Left forelimb (tissue), 1 donor: Measurements from ENCODE around the gene ASIP.
"Not testable (repeated sequence)": the region's sequence is repeated elsewhere in the genome, so short reads cannot be mapped to it uniquely, and the experiment has no call there.

ENCODE experiments used
- DNase-seq: peaks from one replicate; pipeline ENCODE4 v3.0.0-alpha.2; 2018; ENCODE audit warnings: low spot score

The ASIP gene

DNA sequence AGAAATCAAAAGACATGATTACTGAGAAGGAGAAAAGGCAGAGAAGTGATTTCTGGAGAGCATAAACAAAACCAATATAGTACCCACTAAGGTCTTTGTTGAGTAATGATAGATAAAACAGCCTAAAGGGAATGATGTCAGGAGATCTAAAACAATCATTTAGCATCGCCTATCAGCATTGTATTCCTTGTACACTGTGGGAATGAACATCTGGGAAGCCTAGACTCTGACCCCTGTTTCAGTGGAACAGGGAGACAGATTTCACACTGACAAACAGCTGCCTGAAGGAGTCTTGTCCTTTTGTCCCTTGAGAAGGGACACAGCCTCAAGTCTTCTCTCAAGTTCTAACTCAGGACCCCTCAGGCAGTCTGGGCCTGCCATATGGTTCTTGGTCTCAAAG lies 1.7 kb downstream of the ASIP start:
- no peak for DNase-seq

DNA sequence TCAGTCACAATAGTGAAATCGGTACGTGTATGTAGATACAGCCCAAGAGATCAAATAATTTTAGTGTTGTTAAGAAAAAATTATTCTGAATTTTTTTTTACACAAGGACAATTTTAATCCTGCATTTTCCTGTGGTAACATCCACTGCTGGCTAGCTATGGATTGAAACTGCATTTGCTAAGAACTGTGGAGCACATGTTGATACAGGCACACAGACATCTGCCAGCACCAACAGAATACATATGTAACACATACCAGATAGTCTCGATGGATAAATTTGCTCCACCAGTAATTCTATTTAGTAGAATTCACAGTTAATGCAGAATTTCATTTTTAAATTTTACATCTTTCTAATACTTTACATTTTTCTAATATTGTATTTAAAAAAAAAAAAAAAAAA lies 2.2 kb downstream of the ASIP start:
- no peak for DNase-seq

DNA sequence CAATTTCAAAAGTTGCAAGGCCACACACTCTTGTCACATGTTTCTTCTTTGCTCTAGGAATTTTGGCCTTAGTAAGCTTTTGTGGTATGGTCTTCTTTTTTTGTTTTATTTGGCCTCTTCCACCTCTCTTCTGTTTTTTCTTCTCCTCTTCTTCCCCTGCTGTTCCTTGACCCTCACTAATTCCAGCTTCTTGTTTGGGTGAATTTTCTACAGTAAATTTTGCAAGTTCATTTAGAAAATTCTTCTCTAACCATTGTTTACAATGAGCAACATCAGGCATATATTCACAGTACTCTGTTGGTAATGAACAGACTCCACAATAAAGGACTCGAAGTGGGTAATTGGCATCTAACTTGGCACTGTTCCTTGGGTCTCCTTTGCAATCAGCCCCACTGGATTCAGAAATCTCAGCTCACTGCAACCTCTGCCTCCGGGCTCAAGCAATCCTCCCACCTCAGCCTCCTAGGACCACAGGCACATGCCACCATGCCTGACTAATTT lies 5.0 kb downstream of the ASIP start:
- no peak for DNase-seq

DNA sequence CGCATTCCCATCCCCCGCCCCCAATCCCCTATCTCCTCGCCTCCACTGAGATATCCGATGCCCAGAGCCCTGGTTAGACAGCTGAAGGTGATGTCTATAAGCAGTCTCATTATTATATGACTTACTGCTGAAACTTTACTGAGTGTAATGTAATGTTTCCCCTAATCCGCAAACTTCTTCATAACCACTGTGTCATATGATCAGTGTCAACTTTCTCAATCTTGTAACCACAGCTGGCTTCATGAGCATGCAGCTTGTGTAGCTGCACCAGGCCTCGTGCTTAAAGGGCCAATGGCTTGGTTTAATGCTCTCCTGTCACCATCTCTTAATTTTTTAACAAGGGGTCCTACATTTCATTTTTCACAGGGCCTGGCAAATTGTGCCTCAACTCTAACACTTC lies 8.1 kb downstream of the ASIP start:
- DNase-seq = no peak

DNA sequence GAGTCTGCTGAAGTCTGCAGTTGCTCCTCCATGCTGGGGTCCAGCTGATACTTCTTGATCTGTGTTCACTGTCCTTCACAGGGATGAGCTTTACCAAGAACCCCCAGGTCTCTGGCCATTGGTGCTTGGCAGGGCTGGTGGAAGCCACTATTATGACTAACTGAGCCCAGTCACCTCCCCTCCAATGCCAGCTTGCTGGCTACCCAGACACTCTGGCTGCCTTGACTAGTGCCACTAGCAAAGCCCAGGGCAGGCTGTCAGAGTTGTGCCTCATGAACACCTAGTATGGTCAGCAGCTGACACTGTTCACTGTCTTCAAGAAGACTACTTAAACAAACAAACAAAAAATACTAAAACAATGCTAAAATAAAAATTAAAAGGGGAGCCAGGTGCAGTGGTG lies 8.8 kb downstream of the ASIP start:
- DNase-seq = no peak

DNA sequence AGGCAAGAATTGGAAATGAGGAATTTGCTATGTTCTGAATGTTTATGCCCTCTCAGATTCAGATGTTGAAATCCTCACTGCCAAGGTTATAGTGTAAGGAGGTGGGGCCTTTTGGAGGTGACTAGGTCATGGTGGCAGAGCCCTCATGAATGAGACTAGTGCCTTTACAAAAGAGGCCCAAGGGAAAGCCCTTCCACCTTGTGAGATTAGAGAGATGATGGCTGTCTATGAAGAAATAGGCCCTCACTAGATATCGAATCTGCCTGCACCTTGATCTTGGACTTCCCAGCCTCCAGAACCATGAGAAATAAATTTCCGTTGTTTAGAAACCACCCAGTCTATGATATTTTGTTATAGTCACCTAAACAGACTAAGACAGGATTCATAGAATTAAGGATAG lies 10.4 kb downstream of the ASIP start:
- no peak for DNase-seq

DNA sequence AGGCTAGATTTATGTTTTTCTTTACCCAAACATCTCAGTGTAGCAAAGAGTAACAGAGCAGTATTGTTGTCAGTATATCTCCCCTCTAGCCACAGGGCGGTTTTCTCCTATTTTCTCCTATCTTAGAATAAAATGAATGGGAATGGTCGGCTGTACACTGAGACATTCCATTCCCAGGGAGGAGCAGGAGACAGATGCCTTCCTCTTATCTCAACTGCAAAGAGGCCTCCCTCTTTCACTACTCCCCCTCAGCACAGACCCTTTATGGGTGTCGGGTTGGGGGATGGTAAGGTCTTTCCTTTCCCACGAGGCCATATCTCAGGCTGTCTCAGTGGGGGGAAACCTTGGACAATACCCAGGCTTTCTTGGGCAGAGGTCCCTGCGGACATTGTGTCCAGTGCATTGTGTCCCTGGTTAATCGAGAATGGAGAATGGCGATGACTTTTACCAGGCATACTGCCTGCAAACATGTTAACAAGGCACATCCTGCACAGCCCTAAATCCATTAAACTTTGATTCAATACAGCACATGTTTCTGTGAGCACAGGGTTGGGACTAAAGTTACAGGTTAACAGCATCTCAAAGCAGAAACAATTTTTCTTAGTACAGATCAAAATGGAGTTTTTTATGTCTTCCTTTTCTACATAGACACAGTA lies 11.3 kb downstream of the ASIP start:
- DNase-seq = not testable (repeated sequence)

DNA sequence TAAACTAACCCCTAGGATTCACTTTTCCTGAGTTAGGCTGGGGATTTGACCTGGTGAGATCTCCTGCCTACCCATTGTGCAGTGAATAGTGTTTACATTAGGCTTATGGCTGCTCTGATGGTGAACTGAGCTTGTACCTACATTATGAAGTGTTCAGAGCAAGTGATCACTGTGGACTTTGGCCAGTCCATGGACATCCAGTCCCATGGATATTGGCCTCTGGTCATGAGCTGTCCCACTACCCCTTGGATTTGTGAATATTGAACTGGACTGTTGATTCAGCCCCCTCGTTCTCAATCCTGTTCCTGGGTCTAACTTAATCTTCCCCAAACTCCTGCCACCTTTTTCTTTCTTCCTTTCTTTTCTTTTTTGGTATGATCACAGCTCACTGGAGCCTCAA lies 13.8 kb downstream of the ASIP start:
- DNase-seq = no peak

DNA sequence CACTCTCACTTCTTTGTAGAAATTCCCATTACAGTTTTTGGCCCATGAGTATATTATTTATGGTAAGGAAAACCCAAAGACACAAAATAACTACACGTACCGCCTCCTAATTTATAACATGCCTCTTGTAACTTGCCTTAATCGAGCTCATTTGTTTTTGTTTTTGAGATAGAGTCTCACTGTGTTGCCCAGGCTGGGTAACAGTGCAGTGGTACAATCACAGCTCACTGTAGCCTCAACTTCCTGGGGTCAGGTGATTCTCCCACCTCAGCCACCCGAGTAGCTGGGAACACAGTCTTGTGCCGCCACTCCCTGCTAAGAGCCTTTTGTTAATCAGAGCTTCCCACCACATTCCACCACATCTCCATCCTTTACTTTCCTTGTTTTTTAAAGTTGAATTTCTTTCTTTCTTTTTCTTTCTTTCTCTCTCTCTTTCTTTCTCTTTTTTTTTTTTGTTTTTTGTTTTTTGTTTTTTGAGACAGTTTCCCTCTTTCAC lies 15.5 kb downstream of the ASIP start:
- no peak for DNase-seq

DNA sequence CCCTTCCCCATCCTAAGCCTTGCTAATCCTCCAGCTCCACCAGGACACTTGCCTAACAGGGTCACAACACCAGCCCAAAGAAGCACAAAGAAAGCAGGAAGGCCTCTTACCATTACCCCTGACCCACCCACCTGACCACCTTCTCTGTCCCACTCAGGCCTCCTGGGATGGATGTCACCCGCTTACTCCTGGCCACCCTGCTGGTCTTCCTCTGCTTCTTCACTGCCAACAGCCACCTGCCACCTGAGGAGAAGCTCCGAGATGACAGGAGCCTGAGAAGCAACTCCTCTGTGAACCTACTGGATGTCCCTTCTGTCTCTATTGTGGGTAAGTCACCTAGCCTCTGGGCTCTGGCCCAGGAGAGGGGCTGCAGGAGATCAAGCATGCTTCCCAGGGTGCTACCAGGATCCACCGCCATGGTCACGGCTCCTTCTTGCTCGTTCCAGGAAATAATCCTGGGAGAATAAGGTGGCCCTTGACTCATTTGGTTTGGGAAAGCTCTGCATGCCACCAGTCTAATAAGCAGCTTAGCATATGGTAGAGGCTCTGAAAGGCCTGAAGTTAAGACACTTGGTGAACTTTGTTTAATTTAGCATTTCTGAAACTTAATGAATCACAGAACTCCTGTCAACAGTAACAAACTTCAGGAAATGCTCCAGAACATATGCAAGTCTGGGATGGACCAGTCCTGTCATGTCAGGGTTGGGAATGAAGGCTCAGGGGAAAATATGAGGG lies 19.2 kb downstream of the ASIP start:
- DNase-seq = no peak

DNA sequence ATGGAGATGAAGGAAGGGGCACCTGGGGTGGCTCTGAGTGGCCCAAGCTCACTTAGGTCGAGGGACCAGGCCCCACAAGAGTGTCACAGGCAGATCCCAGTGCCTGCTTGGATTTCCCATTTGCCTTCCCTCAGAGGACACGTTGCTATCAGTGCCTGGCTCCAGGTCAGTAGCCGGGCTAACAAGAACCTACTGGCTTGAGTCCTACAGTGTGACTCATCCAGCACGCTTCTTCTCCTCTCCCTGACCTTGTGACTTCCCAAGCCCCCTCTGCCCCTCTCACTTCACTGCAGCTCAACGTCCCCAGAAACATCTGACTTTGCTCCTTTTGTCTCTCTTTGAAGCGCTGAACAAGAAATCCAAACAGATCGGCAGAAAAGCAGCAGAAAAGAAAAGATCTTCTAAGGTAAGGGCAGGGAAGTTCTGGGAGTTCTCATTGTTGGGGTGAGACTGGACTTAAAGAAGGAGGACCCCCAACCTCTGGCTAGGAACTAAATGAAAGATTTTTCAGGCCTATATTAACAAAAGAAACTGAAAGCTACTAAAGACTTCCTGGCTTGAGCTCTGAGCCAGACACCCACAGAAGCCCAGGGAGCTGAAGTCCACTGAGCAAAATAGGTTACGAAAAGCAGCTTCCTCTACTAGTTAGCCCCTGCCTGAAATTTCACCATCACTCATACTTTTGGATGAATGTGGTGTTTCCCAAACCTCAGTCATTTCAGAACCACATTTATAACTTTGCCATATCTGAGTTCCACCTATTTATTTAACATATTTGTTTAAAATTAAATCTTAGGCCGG lies 21.5 kb downstream of the ASIP start:
- no peak for DNase-seq

DNA sequence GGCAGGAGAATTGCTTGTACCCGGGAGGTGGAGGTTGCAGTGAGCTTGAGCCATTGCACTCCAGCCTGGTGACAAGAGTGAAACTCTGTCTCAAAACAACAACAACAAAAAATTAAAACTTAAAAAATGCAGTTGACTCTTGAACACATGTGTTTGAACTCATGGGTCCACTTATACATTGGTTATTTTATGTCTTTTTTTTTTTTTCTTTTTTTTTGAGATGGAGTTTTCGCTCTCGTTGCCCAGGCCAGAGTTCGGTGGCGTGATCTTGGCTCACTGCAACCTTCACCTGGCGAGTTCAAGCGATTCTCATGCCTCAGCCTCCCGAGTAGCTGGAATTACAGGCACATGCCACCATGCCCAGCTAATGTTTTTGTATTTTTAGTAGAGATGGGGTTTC lies 22.2 kb downstream of the ASIP start:
- not testable (repeated sequence) for DNase-seq

DNA sequence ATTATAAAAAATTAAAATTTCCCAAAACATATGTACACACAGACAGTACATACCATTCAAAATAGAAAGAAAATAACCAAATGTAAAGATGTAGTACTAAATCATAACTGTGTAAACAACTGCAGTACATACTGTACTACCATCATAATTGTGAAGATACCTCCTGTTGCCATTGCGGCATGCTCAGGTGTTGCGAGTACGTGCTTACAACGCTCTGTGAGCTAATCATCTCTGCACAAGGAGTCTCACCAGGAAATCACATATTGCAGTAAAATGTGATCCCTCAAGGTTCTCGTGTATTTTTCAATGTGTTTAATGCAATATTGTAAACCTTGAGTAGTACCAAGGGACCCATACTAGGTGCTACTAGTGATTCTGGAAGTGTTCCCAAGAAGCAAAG lies 22.9 kb downstream of the ASIP start:
- no peak for DNase-seq

DNA sequence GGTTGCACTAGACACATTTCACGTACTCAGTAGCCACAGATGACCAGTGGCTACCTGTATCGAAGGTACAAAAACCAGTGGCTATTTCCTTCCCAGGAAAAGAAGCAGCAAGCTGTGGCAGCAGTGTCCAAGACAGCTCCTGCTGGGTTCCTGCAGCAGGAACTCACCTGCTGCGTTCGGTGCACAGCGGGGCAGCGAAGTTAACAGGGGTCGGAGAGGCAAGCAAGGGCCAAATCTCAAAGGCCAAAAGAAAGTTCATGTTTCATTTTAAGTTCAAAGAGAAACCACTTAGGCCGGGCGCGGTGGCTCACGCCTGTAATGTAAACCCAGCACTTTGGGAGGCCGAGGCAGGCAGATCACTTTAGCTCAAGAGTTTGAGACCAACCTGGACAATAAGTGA lies 26.9 kb downstream of the ASIP start:
- DNase-seq = no peak

DNA sequence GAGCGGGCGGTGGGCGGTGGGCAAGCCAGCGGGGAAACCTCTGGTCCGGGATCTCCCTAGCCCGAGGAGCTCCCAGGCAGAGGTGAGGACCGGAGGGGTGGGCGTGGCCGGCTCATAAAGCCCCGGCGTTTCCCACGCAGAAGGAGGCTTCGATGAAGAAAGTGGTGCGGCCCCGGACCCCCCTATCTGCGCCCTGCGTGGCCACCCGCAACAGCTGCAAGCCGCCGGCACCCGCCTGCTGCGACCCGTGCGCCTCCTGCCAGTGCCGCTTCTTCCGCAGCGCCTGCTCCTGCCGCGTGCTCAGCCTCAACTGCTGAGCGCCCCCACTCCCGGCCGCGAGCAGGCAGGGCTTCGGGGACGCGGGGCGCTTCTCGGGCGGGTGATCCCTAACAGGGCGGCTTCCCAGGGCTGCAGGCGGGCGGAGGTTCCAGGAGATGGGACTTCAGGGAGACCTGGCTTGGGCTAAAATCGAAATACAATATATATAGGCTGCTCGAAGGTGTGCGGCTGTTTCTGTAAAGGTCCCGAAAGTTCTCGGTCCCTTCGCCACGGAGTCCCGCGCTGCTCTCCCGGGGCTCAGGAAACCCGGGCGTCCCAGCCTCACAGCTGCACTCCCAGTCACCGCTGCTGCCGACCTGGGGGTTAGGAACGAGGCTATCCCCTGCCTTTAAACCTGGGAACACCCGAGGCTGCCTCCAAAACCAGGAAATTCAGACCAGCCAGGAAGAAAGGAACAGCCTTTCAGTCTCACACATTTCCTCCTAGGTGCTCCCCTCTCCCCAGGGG lies 27.8 kb downstream of the ASIP start:
- DNase-seq = no peak

DNA sequence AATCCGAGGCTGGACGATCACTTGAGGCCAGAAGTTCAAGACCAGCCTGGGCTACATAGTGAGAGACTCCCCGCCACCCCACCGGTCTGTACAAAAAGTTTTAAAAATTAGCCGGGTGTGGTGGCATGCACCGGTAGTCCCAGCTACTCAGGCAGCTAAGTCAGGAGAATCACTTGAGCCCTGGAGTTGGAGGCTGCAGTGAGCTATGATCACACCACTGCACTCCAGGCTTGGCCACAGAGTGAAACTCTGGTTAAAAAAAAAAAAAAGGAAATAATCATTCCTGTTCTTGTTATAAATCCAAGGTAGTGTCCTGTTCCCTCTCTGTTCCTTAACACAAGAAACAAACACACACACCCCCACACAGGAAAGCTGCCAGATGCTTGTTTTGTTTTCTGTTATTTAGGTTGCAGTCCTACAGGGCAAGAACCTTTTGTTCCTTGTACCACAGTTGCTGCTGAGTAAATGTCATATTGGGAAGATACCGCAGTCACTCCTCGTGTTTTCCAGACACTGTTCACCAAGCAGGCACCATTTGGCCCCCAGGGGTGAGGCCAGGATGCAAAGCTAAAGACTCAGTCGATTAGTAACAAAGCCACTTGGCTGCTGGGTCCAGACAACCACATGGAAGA lies 28.9 kb downstream of the ASIP start:
- no peak for DNase-seq

DNA sequence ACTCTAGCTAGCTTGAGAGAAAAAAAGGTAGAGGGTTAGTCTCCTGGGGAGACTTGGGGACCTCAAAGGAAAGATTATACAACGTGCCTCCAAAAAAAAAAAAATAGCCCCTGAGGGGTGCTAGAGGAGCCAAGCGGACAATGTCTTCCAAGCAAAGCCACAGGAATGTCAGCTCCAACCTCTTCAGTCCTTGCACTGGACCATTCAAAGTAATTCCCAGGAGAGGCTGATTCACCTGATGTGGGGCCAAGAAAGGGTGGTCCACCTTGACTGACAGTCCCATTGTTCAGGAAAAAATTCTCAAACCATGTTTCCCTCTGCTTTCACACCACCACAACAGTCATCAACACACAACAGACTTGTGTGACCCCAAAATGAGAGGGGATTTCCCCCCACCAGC lies 30.7 kb downstream of the ASIP start:
- DNase-seq = no peak

DNA sequence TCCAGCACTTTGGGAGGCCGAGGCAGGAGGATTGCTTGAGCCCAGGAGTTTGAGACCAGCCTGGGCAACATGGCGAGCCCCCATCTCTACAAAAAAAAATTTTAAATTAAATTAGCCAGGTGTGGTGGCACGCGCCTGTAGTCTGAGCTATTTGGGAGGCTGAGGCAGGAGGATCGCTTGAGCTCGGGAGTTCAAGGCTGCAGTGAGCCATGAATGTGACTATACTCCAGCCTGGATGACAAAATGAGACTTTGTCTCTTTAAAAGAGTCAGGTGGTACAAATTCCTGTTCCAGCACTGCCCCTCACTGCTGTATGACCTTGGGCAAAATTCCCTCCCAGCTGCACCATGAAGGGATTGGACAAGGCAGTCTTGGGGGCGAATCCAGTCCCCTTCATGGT lies 33.5 kb downstream of the ASIP start:
- no peak for DNase-seq

DNA sequence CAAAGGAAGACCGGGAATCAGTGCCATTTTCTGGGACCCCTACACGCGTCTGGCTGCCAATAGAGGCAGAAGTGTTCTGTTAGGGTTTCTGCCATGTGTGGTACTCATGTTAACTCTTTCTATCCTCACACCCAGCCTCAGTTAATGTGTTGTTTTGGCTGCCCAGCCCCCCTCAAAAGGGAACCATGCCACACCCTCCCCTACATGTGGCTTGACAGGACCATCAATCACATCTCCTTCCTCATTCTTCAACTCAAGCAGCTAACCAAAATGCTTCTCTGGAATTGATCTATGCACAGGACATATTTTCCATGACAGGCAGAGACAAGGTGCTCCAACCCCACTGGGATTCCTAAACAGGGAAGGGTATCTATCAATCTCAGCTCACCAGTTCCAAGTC lies 40.0 kb downstream of the ASIP start:
- DNase-seq = no peak

DNA sequence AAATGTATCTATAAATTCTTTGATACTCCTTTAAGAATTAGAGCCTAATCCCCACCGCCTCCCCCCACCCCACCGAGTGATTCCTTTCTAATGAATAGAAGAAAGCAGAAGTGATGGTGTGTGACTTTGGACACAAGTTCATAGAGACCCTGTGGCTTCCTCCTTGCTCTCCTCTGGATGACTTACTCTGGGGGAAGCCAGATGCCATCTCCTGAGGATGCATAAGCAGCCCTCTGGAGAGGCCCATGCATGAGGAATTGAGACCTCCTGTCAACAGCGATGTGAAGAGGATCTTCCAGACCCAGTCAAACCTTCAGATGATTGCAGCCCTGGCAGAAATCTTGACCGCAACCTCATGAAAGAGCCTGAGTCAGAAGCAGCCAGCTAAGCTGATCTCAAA lies 40.8 kb downstream of the ASIP start:
- DNase-seq = no peak

DNA sequence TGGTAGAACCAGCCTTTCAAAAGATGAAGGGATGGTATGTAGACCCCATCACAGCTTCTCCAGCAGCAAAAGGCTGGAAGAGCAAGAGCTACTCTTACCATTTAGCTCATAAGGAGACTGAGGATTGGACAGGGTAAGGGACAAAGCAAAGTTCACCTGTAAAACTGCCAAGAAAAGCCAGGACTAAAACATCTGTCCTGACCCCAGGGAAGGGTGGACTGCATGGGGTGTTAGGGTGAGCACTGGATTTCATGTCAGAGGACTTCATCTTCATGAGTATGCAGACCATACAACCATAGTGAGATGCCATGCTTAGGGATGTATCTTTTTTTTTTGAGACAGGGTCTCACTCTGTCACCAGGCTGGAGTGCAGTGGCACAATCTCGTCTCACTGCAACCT lies 42.6 kb downstream of the ASIP start:
- no peak for DNase-seq

DNA sequence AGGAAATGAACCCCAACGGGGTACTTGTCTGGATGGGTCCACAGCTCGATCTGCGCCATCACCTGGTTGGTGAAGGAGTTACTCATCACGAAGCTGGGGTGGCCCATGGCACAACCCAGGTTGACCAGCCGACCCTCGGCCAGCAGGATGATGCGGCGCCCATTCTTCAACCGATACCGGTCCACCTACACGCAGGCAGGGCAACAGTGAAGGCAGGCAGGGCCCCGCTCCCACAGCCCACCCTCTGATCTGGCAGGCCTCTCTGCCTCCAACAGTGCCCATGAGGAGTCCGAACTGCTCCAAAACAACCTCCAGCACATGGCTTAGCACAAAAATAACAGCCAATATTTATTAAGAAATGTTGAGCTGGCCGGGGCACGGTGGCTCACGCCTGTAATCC lies 44.2 kb downstream of the ASIP start:
- DNase-seq = no peak
